GF-D8 (cell line): Measurements from ENCODE around the gene USP17L30.
"Not testable (repeated sequence)": the region's sequence is repeated elsewhere in the genome, so short reads cannot be mapped to it uniquely, and the experiment has no call there.

ENCODE experiments used
- DNase-seq: peaks from one replicate; lab custom pipeline; 2025; lab: John Stamatoyannopoulos, UW

Gene USP17L30

DNA sequence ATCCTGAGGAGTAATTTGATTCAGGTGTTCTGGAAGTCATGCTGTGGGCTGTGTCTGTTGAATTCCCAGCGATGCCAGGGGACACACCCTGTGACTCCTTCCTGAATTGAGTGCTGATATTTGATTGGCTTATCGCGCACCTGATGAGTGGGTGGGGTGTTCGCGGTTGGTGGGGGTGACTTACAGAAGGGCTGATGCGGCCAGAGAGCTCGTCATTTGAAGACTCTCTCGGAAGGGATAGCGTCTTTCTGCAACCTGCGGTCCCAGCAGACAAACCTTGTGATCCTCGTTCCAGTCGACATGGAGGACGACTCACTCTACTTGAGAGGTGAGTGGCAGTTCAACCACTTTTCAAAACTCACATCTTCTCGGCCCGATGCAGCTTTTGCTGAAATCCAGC is at the start of gene USP17L30:
USP17L30 (plus strand) TSS at position 301 of the 400 bp plus-strand sequence; CDS start at position 301, 0 bp downstream.
- not testable (repeated sequence) for DNase-seq

DNA sequence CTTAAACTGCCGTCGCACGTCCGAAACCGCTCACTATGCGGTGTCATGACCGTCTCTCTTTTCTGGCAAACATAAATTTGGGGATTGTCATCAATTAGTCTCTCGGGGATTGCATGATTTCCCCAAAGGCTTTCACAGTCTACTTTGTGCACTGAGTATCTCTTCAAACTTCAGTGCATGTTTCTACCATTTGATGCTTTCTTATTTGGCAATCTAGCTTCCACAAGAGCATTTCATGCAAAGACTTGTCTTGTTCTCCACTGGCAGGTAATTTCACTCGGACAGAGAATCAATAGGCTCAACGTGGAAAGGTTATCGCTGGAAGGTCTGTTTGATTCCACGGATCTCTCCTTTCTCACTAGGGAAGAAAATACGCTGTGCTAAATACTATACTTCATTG is 38.7 kb upstream of the USP17L30 start:
- not testable (repeated sequence) for DNase-seq

DNA sequence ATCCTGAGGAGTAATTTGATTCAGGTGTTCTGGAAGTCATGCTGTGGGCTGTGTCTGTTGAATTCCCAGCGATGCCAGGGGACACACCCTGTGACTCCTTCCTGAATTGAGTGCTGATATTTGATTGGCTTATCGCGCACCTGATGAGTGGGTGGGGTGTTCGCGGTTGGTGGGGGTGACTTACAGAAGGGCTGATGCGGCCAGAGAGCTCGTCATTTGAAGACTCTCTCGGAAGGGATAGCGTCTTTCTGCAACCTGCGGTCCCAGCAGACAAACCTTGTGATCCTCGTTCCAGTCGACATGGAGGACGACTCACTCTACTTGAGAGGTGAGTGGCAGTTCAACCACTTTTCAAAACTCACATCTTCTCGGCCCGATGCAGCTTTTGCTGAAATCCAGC is 38.1 kb upstream of the USP17L30 start, which contains the start of gene USP17L24:
USP17L24 (plus strand) TSS at position 301 of the 400 bp plus-strand sequence; CDS start at position 301, 0 bp downstream.
- not testable (repeated sequence) for DNase-seq

DNA sequence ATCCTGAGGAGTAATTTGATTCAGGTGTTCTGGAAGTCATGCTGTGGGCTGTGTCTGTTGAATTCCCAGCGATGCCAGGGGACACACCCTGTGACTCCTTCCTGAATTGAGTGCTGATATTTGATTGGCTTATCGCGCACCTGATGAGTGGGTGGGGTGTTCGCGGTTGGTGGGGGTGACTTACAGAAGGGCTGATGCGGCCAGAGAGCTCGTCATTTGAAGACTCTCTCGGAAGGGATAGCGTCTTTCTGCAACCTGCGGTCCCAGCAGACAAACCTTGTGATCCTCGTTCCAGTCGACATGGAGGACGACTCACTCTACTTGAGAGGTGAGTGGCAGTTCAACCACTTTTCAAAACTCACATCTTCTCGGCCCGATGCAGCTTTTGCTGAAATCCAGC is 33.3 kb upstream of the USP17L30 start, which contains the start of gene USP17L25:
USP17L25 (plus strand) TSS at position 301 of the 400 bp plus-strand sequence; CDS start at position 301, 0 bp downstream.
- not testable (repeated sequence) for DNase-seq

GRCh38 chr4:9334358-9334757 is 28.6 kb upstream of the USP17L30 start, which contains the start of gene USP17L26:
USP17L26 (plus strand) TSS chr4:9334658; CDS start chr4:9334658, 0 bp downstream.
- DNase-seq: not testable (repeated sequence)

- not testable (repeated sequence) for DNase-seq
Measured at GRCh38 chr4:9339103-9339502, 23.8 kb upstream of the USP17L30 start, which contains the start of gene USP17L5. USP17L5 (plus strand) TSS chr4:9339403; CDS start chr4:9339403, 0 bp downstream.

DNA sequence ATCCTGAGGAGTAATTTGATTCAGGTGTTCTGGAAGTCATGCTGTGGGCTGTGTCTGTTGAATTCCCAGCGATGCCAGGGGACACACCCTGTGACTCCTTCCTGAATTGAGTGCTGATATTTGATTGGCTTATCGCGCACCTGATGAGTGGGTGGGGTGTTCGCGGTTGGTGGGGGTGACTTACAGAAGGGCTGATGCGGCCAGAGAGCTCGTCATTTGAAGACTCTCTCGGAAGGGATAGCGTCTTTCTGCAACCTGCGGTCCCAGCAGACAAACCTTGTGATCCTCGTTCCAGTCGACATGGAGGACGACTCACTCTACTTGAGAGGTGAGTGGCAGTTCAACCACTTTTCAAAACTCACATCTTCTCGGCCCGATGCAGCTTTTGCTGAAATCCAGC is 19.1 kb upstream of the USP17L30 start, which contains the start of gene USP17L27:
USP17L27 (plus strand) TSS at position 301 of the 400 bp plus-strand sequence; CDS start at position 301, 0 bp downstream.
- not testable (repeated sequence) for DNase-seq

- DNase-seq: not testable (repeated sequence)
Measured at GRCh38 chr4:9348593-9348992, 14.3 kb upstream of the USP17L30 start, which contains the start of gene USP17L28. USP17L28 (plus strand) TSS chr4:9348893; CDS start chr4:9348893, 0 bp downstream.

DNA sequence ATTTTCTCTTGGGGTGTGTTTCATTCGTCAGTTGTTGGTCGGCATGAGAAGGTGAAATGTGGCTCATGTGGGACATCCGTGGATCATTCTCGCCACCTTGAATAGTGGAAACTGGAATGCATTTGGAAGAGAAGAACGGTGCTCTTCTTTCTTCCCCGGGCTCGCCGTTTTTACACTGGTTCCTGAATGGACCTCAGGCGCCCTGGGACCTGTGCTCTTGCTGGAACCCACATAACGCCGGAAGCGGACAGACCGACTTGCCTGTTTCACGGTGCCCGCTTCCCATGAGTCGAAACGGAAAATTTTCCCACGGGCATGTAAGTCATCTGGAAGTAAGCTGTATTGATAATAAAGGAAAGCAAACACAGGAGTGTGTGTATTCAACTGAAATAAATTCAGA is 12.1 kb upstream of the USP17L30 start:
- DNase-seq: not testable (repeated sequence)

DNA sequence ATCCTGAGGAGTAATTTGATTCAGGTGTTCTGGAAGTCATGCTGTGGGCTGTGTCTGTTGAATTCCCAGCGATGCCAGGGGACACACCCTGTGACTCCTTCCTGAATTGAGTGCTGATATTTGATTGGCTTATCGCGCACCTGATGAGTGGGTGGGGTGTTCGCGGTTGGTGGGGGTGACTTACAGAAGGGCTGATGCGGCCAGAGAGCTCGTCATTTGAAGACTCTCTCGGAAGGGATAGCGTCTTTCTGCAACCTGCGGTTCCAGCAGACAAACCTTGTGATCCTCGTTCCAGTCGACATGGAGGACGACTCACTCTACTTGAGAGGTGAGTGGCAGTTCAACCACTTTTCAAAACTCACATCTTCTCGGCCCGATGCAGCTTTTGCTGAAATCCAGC is 9.6 kb upstream of the USP17L30 start, which contains the start of gene USP17L29:
USP17L29 (plus strand) TSS at position 301 of the 400 bp plus-strand sequence; CDS start at position 301, 0 bp downstream.
- DNase-seq: not testable (repeated sequence)

GRCh38 chr4:9379881-9380280 is 17.0 kb downstream of the USP17L30 start:
- DNase-seq: not testable (repeated sequence)

GRCh38 chr4:9381012-9381534 is 18.1 kb downstream of the USP17L30 start:
- DNase-seq: not testable (repeated sequence)

DNA sequence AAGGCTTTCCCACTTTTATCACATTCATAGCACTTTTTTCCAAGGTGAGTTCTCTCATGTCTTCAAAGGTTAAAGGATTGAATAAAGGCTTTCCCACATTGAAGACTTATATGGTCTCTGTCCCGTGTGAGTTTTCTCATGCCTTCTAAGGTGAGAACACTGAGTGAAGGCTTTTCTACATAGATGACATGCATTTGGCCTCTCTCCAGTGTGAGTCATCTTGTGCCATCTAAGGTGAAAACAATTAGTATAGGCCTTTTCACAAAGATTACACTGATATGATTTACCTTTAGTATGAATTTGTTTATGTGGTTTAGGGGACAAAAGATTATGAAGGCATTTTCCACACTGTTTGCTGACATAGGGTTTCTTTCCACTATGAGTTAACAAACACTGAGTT is 21.2 kb downstream of the USP17L30 start:
- DNase-seq: no peak

DNA sequence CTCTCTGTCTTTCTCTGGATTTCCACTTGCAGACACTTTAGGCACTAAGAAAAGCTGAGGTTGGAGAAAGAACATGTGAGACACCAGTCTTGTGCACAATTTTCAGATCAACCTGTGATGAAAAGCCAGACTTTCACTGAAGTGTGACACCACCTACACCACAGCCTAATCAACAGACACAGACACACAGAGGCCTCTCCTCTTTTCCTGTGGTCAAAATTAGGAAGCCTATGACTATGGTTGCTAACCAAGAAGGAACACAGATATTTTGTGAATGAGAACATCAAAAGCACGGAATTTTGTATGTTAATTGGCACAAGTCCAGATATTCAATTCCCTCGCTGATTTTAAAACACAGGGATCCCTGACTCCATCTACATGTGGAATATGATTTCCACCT is 26.1 kb downstream of the USP17L30 start:
- DNase-seq: not testable (repeated sequence)

DNA sequence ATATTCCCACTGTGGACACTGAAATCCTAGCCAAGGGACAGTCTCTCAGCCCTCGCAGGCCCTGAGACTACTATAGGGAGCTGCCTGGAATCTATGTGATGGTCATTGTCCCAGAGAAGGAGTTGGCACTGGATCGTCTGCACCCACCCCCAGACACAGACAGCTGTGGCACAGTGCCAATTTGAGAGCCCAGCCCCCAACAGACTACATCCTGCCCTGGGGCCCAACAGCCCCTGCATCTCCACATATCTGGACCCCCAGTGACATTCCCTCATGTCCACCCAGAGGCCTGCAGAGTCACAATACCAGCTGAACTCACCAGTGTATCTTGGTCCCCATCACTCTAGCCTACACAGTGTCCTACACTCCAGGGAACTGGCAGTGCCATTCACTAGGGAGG is 42.8 kb downstream of the USP17L30 start:
- DNase-seq: not testable (repeated sequence)

DNA sequence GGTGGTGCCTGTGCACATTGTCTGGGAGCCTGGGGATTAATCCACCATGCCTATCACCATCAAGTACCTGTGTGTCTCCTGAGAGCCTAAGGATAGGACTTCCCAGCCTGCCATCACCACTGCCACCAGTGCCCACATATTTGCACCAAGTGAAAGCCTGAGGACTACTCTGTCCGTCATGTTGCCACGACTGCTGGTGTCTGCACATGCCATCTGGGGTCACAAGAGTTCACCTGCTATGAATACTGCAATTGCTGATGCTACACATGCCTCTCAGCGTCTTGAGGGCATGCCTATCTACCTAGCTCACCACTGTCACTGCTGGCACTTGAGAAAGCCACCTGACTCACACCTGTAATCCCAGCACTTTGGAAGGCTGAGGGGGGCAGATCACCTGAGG is 43.6 kb downstream of the USP17L30 start:
- DNase-seq: not testable (repeated sequence)

DNA sequence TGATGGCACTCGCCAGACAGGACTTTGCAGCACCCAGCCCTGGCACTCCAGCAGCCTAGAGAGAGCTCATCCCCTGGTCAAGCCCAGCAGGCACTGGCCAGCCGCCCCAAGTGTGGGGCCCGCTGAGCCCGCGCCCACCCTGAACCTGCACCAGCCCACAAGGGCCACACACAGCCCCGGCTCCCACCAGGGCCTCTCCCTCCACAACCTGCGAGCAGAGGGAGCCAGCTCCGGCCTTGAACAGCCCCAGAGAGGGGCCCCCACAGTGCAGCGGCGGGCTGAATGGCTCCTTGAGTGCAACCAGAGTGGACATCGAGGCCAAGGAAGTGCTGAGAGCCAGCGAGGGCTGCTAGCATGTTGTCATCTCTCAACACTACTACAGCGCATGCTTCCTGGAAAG is 46.9 kb downstream of the USP17L30 start:
- no peak for DNase-seq
